Cardiac muscle cell (in vitro differentiated cells and primary cell): Measurements from ENCODE around the gene CUL4A. TPM values are rescaled to one million over a fixed set of nuclear protein-coding genes. Genes with fewer than 3 reads are reported as not detected.
A peak's percentile ranks its signal among the peaks of the same experiment; 100 is the strongest.

Source experiments
- DNase-seq, 2 donors: peaks; one replicate each; pipeline versions ENCODE4 v3.0.0 to v3.0.0-alpha.2; 2010 to 2017; ENCODE audit warnings: low read depth in 1 of 2, low spot score in 1 of 2
- H3K27ac ChIP-seq: fragments of 200-600 bp; sonication (generic); 2 replicates; pipeline ENCODE4 v1.5.1; 2016
- H3K27me3 ChIP-seq: fragments of 200-600 bp; sonication (generic); 2 replicates; pipeline ENCODE4 v1.6.0; 2016; ENCODE audit warnings: control low read depth
- H3K36me3 ChIP-seq: fragments of 200-600 bp; sonication (generic); 2 replicates; pipeline ENCODE4 v1.5.1; 2016; ENCODE audit warnings: control low read depth
- H3K4me1 ChIP-seq: fragments of 200-600 bp; sonication (generic); 2 replicates; pipeline ENCODE4 v1.8.1; 2017; ENCODE audit warnings: low read depth, mild to moderate bottlenecking, mixed run types
- H3K4me3 ChIP-seq: fragments of 200-600 bp; sonication (generic); 2 replicates; pipeline ENCODE4 v1.5.1; 2016; ENCODE audit warnings: mild to moderate bottlenecking
- H3K9me3 ChIP-seq: fragments of 200-600 bp; sonication (generic); 2 replicates; pipeline ENCODE4 v1.5.1; 2017; ENCODE audit warnings: low read depth, mild to moderate bottlenecking, control low read depth
- polyA plus RNA-seq: library from polyadenylated mRNA; unstranded; fragments of >200 nt; fragmentation: Nextera tagmentation; extraction: Ambion mirVana; gene quantifications from 2 replicates; pipeline ENCODE4 v1.2.1, GENCODE V29; 2016
- total RNA-seq: library from RNA; depleted of rRNA; stranded (reverse); fragments of >200 nt; gene quantifications from 2 replicates; pipeline ENCODE4 v1.2.3, GENCODE V29; 2016
- TF ChIP-seq, protein P1 (sequence below): IDR thresholded peaks from 2 replicates; pipeline ENCODE4 v1.5.1; 2012; ENCODE audit warnings: low read depth, mild to moderate bottlenecking, low read length

CUL4A gene
- total and polyA plus RNA-seq, 2 experiments from 2014 or later = 57.7 to 89.3 TPM

DNA sequence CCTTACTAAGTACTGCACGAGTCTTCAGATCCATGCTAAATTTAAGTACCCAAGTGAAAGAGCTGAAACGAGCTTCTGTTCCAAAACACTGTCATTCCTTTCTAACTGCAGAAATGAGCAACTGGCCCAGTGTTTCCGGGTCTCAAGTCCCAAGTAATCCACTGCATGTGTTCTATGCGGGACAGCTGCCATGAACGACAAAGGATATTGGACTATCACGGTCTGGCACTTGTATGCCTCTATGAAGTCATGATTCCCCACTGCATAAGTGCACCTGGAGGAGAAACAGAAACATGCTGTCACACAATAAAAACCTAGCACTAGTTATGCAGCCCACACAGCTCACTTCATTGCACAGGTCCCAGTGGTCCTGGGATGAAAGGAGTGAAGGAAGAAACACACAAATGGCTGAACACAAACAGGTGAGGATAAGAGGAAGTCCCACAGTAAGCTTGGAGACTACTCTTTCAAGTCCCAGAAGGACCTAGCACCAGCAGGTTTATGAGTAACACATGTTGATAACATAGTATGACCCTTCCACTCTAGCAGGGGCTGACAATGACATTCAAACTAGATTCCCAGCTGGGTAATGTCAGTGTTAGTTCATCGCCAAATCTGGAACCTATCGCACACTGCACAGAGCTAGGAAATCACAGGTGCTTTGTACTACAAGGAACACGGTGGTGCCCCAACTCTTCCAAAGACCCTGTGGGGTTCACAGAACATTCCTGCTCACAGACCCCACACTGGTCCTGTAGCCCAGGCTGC is 12.3 kb upstream of the CUL4A start:
- Histone ChIP-seq H3K4me1 (peaks cover 2% of the 10 kb centered on the region), H3K36me3 (peaks cover 52% of the 10 kb centered on the region), H3K27me3 (no peaks in the 10 kb centered on the region), H3K9me3 (no peaks in the 10 kb centered on the region), H3K4me3 (no peak overlapping the region), H3K27ac (no peak overlapping the region)
- TF ChIP-seq, protein P1, sequence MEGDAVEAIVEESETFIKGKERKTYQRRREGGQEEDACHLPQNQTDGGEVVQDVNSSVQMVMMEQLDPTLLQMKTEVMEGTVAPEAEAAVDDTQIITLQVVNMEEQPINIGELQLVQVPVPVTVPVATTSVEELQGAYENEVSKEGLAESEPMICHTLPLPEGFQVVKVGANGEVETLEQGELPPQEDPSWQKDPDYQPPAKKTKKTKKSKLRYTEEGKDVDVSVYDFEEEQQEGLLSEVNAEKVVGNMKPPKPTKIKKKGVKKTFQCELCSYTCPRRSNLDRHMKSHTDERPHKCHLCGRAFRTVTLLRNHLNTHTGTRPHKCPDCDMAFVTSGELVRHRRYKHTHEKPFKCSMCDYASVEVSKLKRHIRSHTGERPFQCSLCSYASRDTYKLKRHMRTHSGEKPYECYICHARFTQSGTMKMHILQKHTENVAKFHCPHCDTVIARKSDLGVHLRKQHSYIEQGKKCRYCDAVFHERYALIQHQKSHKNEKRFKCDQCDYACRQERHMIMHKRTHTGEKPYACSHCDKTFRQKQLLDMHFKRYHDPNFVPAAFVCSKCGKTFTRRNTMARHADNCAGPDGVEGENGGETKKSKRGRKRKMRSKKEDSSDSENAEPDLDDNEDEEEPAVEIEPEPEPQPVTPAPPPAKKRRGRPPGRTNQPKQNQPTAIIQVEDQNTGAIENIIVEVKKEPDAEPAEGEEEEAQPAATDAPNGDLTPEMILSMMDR = no peak
- DNase-seq = no peak

GRCh38 chr13:113201815-113202214 is 7.6 kb upstream of the CUL4A start:
- Histone ChIP-seq H3K4me1 (peaks cover 27% of the 10 kb centered on the region), H3K4me3 (no peak overlapping the region), H3K36me3 (peaks cover 21% of the 10 kb centered on the region), H3K27me3 (no peaks in the 10 kb centered on the region), H3K27ac (no peak overlapping the region), H3K9me3 (no peaks in the 10 kb centered on the region)
- TF ChIP-seq, protein P1 = no peak
- no peak for DNase-seq

- H3K27ac ChIP-seq = no peak overlapping the region
- H3K36me3 ChIP-seq = peaks cover 10% of the 10 kb centered on the region
- H3K4me1 ChIP-seq = peaks cover 36% of the 10 kb centered on the region
- DNase-seq = no peak
- TF ChIP-seq, protein P1 = no peak
- no peaks in the 10 kb centered on the region for H3K9me3 ChIP-seq
- H3K27me3 ChIP-seq = no peaks in the 10 kb centered on the region
- H3K4me3 ChIP-seq = no peak overlapping the region
These were observed 6.5 kb upstream of the CUL4A start for GRCh38 chr13:113202912-113203311.

GRCh38 chr13:113203507-113204377 is 5.7 kb upstream of the CUL4A start:
- Histone ChIP-seq H3K36me3 (peaks cover 5% of the 10 kb centered on the region), H3K27me3 (no peaks in the 10 kb centered on the region), H3K4me1 (peaks cover 36% of the 10 kb centered on the region), H3K4me3 (no peak overlapping the region), H3K9me3 (no peaks in the 10 kb centered on the region), H3K27ac (peak overlapping the region; percentile 80)
- DNase-seq = peak; percentile 13 to 95
- TF ChIP-seq, protein P1 = no peak

GRCh38 chr13:113204378-113204734 is 5.1 kb upstream of the CUL4A start:
- Histone ChIP-seq H3K27ac (peak overlapping the region; percentile 50), H3K9me3 (no peaks in the 10 kb centered on the region), H3K36me3 (no peaks in the 10 kb centered on the region), H3K4me1 (peaks cover 36% of the 10 kb centered on the region), H3K27me3 (no peaks in the 10 kb centered on the region), H3K4me3 (no peak overlapping the region)
- TF ChIP-seq, protein P1 = no peak
- DNase-seq = no peak
